Loucy (cell line): ENCODE data around the gene MALRD1.

Source experiments
- H2AFZ ChIP-seq: fragments of 200-600 bp; sonication (generic); 2 replicates; pipeline ENCODE4 v1.6.0; 2016; ENCODE audit warnings: antibody characterized with exemption, mild to moderate bottlenecking, low read length, moderate library complexity
- H3F3A ChIP-seq: fragments of 200-600 bp; 2 replicates; pipeline ENCODE4 v1.6.0; 2016; ENCODE audit warnings: antibody characterized with exemption, low read depth, mild to moderate bottlenecking
- H3K27me3 ChIP-seq: fragments of 200-600 bp; sonication (generic); 2 replicates; pipeline ENCODE4 v1.6.1; 2014; ENCODE audit warnings: low read length, mild to moderate bottlenecking; ENCODE audit not compliant: insufficient read depth, poor library complexity, severe bottlenecking
- H3K36me3 ChIP-seq: fragments of 200-600 bp; sonication (generic); 2 replicates; pipeline ENCODE4 v1.6.1; 2016; ENCODE audit warnings: low read length; ENCODE audit not compliant: insufficient read depth
- H3K4me1 ChIP-seq: fragments of 200-600 bp; sonication (generic); 2 replicates; pipeline ENCODE4 v1.5.1; 2014; ENCODE audit warnings: low read length, mild to moderate bottlenecking; ENCODE audit not compliant: insufficient read depth, poor library complexity, severe bottlenecking
- H3K4me2 ChIP-seq: fragments of 200-600 bp; sonication (generic); 2 replicates; pipeline ENCODE4 v1.6.0; 2014; ENCODE audit warnings: antibody characterized with exemption, low read length, low read depth, mild to moderate bottlenecking; ENCODE audit not compliant: poor library complexity, severe bottlenecking
- H3K4me3 ChIP-seq: fragments of 200-600 bp; sonication (generic); 2 replicates; pipeline ENCODE4 v1.5.1; 2014; ENCODE audit warnings: low read length, mild to moderate bottlenecking, mixed read lengths; ENCODE audit not compliant: poor library complexity, severe bottlenecking
- H3K79me2 ChIP-seq: fragments of 200-600 bp; sonication (generic); 2 replicates; pipeline ENCODE4 v1.6.1; 2014; ENCODE audit warnings: low read length; ENCODE audit not compliant: insufficient read depth
- H3K9ac ChIP-seq: fragments of 200-600 bp; sonication (generic); 2 replicates; pipeline ENCODE4 v1.6.0; 2014; ENCODE audit warnings: mild to moderate bottlenecking, low read depth, low read length, moderate library complexity; ENCODE audit not compliant: poor library complexity, severe bottlenecking
- H3K9me2 ChIP-seq: fragments of 200-600 bp; sonication (generic); replicated peaks from 2 replicates; pipeline ENCODE4 v1.6.1; 2016; ENCODE audit warnings: low read depth, low read length, mixed read lengths
- H3K9me3 ChIP-seq: fragments of 200-600 bp; sonication (generic); 2 replicates; pipeline ENCODE4 v1.6.1; 2014; ENCODE audit warnings: mild to moderate bottlenecking, antibody characterized with exemption, low read length, low read depth; ENCODE audit not compliant: insufficient read depth
- H4K20me1 ChIP-seq: fragments of 200-600 bp; sonication (generic); 2 replicates; pipeline ENCODE4 v1.6.0; 2014; ENCODE audit warnings: antibody characterized with exemption, low read length, mild to moderate bottlenecking; ENCODE audit not compliant: insufficient read depth, poor library complexity, severe bottlenecking
- EZH2phosphoT487 ChIP-seq: fragments of 200-600 bp; IDR thresholded peaks from 2 replicates; pipeline ENCODE4 v1.6.1; 2018; ENCODE audit warnings: antibody characterized with exemption, mild to moderate bottlenecking, moderate library complexity, borderline replicate concordance
- TF ChIP-seq, protein P1 (sequence below): fragments of 200-600 bp; sonication (generic); conservative IDR thresholded peaks from 2 replicates; pipeline ENCODE4 v1.5.1; 2014; ENCODE audit warnings: mild to moderate bottlenecking, antibody characterized with exemption, low read length

The MALRD1 gene

DNA sequence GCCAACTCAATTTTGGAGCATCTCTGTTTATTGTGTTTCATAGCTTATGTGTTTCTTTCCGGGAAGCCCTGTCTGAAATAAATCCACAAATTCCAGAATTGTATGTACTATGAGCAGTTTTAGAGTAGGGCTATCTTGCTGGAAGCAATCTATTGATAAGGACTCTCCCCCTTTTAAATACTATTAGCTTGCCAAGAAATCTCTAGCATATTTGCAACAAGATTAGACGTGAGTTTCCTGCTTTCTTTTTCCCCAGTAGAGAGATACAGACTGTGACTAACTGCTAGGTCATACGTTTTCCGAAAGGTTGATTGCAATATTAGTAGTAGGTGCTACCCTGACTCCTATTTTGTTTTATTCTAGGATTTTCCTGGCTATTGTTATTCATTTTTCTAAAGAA is 277.0 kb downstream of the MALRD1 start:
- H2AFZ ChIP-seq = no peak overlapping the region

DNA sequence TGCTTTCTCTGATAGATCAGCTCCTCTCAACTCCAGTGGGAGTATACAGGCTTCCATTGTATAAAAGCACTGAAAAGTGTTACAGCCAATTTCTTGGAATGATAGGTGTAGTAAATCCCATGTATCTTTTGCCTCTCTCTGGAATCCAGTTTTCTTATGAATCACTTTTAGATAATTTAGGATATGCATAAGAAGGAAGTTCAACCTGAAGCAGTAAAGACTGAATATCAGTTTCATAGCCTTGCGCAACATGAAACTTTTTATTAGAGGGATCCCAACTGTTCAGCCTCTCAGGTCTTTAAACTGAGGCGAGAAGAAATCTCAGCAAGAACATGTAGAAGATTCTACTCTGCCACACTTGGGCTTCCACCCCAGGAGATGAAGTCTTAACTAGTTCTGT is 280.0 kb downstream of the MALRD1 start:
- no peaks in the 10 kb centered on the region for H3K9me3 ChIP-seq
- H3K36me3 ChIP-seq = no peaks in the 10 kb centered on the region
- no peaks in the 10 kb centered on the region for H3K79me2 ChIP-seq
- H3F3A ChIP-seq = no peaks in the 10 kb centered on the region
- no peaks in the 10 kb centered on the region for H3K27me3 ChIP-seq
- no peaks in the 10 kb centered on the region for H3K4me1 ChIP-seq
- no peak overlapping the region for H3K4me3 ChIP-seq
- no peak overlapping the region for H2AFZ ChIP-seq
- H4K20me1 ChIP-seq = no peaks in the 10 kb centered on the region
- no peaks in the 10 kb centered on the region for H3K9me2 ChIP-seq
- no peak overlapping the region for H3K9ac ChIP-seq
- H3K4me2 ChIP-seq = no peak overlapping the region
- no peak for TF ChIP-seq EZH2phosphoT487
- TF ChIP-seq, protein P1, sequence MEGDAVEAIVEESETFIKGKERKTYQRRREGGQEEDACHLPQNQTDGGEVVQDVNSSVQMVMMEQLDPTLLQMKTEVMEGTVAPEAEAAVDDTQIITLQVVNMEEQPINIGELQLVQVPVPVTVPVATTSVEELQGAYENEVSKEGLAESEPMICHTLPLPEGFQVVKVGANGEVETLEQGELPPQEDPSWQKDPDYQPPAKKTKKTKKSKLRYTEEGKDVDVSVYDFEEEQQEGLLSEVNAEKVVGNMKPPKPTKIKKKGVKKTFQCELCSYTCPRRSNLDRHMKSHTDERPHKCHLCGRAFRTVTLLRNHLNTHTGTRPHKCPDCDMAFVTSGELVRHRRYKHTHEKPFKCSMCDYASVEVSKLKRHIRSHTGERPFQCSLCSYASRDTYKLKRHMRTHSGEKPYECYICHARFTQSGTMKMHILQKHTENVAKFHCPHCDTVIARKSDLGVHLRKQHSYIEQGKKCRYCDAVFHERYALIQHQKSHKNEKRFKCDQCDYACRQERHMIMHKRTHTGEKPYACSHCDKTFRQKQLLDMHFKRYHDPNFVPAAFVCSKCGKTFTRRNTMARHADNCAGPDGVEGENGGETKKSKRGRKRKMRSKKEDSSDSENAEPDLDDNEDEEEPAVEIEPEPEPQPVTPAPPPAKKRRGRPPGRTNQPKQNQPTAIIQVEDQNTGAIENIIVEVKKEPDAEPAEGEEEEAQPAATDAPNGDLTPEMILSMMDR = no peak

More for the DNA sequence above, 277.0 kb downstream of the MALRD1 start:
- H3K4me2 ChIP-seq = no peak overlapping the region
- no peaks in the 10 kb centered on the region for H3K4me1 ChIP-seq
- H3F3A ChIP-seq = no peaks in the 10 kb centered on the region
- TF ChIP-seq, protein P1 = no peak
- no peak for TF ChIP-seq EZH2phosphoT487
- no peak overlapping the region for H3K4me3 ChIP-seq
- H3K9me2 ChIP-seq = no peaks in the 10 kb centered on the region
- H3K36me3 ChIP-seq = no peaks in the 10 kb centered on the region
- H4K20me1 ChIP-seq = no peaks in the 10 kb centered on the region
- no peaks in the 10 kb centered on the region for H3K9me3 ChIP-seq
- no peaks in the 10 kb centered on the region for H3K27me3 ChIP-seq
- no peaks in the 10 kb centered on the region for H3K79me2 ChIP-seq
- no peak overlapping the region for H3K9ac ChIP-seq

DNA sequence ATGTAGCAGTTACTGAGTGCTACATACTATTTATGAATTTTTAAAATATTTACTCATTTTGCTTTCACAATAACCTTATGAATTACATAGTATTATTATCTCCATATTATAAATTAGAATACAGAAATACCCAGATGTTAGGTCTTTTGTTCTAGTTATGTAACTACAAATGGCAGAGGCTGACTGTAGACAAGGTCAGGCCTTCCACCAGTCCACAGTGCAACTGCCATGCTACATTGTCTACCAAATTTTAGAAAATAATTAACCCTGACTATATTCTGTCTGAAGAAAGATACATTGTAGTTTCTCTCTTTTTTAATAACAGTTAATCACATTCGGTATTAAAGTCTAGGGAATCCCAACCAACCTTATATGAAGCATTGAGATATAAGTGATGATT is 280.9 kb downstream of the MALRD1 start:
- H3K27me3 ChIP-seq = no peaks in the 10 kb centered on the region
- no peaks in the 10 kb centered on the region for H4K20me1 ChIP-seq
- no peak overlapping the region for H3K4me2 ChIP-seq
- H3F3A ChIP-seq = no peaks in the 10 kb centered on the region
- no peaks in the 10 kb centered on the region for H3K4me1 ChIP-seq
- H3K9ac ChIP-seq = no peak overlapping the region
- TF ChIP-seq EZH2phosphoT487 = no peak
- TF ChIP-seq, protein P1 = no peak
- H3K36me3 ChIP-seq = no peaks in the 10 kb centered on the region
- H2AFZ ChIP-seq = no peak overlapping the region
- no peaks in the 10 kb centered on the region for H3K9me2 ChIP-seq
- no peaks in the 10 kb centered on the region for H3K79me2 ChIP-seq
- H3K9me3 ChIP-seq = no peaks in the 10 kb centered on the region
- H3K4me3 ChIP-seq = no peak overlapping the region
